SK-N-SH (cell line): ENCODE measurements around the gene PLAC8.

Source experiments
- CHD2 ChIP-seq: fragments of 150-350 bp; IDR thresholded peaks from 2 replicates; pipeline ENCODE4 v1.6.1; 2018; ENCODE audit warnings: low read length; ENCODE audit not compliant: partially characterized antibody
- GABPA ChIP-seq: IDR thresholded peaks from 2 replicates; pipeline ENCODE4 v1.4.0; 2012; ENCODE audit warnings: low read depth, mild to moderate bottlenecking
- RAD21 ChIP-seq: IDR thresholded peaks from 2 replicates; pipeline ENCODE4 v1.6.1; 2012; ENCODE audit warnings: mild to moderate bottlenecking, low read length
- RFX5 ChIP-seq: IDR thresholded peaks from 2 replicates; pipeline ENCODE4 v1.6.1; 2012; ENCODE audit warnings: mild to moderate bottlenecking, improper control_type of control experiment, low read length
- SIN3A ChIP-seq: IDR thresholded peaks from 2 replicates; pipeline ENCODE4 v1.6.1; 2012; ENCODE audit warnings: low read depth, mild to moderate bottlenecking, low read length, moderate library complexity, borderline replicate concordance
- SMC3 ChIP-seq: IDR thresholded peaks from 2 replicates; pipeline ENCODE4 v1.6.1; 2012; ENCODE audit warnings: low read depth, low read length, improper control_type of control experiment
- TAF1 ChIP-seq: IDR thresholded peaks from 2 replicates; pipeline ENCODE4 v1.6.1; 2012; ENCODE audit warnings: low read depth, mild to moderate bottlenecking, low read length, moderate library complexity, borderline replicate concordance
- ZBTB33 ChIP-seq: IDR thresholded peaks from 2 replicates; pipeline ENCODE4 v1.4.0; 2012; ENCODE audit warnings: low read depth, borderline replicate concordance
- TF ChIP-seq, protein P1 (sequence below): fragments of 200-600 bp; sonication (generic); IDR thresholded peaks from 2 replicates; pipeline ENCODE4 v1.6.1; 2017; ENCODE audit warnings: antibody characterized with exemption, mild to moderate bottlenecking, moderate library complexity
- TF ChIP-seq, protein P2 (sequence below): IDR thresholded peaks from 2 replicates; pipeline ENCODE4 v1.4.0; 2012; ENCODE audit warnings: low read depth

DNA sequence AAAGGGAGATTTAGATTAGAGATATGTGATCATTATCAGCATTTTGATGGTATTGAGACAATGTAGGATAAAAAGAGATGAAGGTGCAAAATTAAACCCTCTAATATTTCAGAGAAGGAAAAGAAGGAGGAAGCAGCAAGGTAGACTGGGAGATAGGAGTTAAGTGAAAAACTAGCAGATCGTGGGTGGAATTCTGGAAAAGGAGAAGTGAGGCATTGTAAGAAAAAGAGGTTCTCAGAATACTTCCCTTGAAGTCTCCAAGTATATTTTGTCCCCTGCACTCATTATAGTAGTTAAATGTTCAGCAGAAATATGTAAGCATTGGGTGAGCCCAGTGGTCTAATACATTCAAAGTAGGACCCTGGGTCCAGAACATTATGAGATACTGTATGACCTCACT, 49.3 kb downstream of the PLAC8 start:
- no peak for TF ChIP-seq SMC3
- TF ChIP-seq, protein P1, sequence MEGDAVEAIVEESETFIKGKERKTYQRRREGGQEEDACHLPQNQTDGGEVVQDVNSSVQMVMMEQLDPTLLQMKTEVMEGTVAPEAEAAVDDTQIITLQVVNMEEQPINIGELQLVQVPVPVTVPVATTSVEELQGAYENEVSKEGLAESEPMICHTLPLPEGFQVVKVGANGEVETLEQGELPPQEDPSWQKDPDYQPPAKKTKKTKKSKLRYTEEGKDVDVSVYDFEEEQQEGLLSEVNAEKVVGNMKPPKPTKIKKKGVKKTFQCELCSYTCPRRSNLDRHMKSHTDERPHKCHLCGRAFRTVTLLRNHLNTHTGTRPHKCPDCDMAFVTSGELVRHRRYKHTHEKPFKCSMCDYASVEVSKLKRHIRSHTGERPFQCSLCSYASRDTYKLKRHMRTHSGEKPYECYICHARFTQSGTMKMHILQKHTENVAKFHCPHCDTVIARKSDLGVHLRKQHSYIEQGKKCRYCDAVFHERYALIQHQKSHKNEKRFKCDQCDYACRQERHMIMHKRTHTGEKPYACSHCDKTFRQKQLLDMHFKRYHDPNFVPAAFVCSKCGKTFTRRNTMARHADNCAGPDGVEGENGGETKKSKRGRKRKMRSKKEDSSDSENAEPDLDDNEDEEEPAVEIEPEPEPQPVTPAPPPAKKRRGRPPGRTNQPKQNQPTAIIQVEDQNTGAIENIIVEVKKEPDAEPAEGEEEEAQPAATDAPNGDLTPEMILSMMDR = no peak
- TF ChIP-seq, protein P2, sequence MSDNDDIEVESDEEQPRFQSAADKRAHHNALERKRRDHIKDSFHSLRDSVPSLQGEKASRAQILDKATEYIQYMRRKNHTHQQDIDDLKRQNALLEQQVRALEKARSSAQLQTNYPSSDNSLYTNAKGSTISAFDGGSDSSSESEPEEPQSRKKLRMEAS = no peak
- TF ChIP-seq RAD21 = no peak
- TF ChIP-seq ZBTB33 = no peak
- no peak for TF ChIP-seq RFX5
- no peak for TF ChIP-seq SIN3A
- no peak for TF ChIP-seq CHD2
- TF ChIP-seq TAF1 = no peak
- no peak for TF ChIP-seq GABPA
